Glomerular visceral epithelial cell (primary cell): ENCODE data around the gene PCSK4.
"Not testable (repeated sequence)": the region's sequence is repeated elsewhere in the genome, so short reads cannot be mapped to it uniquely, and the experiment has no call there.

Source experiments
- DNase-seq: peaks from one replicate; pipeline ENCODE4 v3.0.0-alpha.2; 2016; ENCODE audit errors: extremely low spot score

Gene PCSK4

DNA sequence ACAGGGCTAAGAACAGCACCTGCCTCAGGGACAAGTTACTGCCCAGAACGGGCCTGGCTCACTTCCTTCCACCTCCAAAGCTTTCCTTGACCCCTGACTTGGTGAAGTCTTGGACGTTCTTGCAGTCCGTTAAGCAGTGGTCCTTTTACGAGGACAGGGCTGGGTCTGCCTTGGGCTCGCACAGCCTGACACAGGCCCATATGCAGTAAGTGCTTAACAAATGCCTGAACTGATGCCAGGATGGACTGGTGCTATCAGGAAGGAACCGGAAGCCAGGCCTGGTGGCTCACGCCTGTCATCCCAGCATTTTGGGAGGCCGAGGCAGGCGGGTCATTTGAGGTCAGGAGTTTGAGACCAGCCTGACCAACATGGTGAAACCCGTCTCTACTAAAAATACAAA, 31.9 kb upstream of the PCSK4 start:
- DNase-seq: no peak

DNA sequence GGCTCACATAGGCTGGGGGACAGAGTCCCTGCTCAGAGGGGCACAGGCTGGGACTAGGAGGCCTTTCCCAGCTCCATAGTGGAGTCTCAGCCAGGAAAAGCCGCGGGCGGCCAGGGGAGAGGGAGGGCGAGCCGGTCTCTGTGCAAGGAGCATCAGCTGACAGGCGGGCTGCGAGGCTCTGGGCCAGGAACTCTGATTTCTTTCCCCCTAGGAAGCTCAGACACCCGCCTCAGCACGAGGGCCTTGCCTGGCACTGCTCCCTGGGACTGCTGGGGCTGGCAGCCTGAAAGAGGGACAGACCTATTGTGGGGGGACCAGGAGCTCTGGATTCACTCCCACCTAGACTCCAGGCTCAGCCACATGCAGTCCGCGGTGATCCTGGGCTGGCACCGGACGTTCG, 31.5 kb upstream of the PCSK4 start:
- no peak for DNase-seq

DNA sequence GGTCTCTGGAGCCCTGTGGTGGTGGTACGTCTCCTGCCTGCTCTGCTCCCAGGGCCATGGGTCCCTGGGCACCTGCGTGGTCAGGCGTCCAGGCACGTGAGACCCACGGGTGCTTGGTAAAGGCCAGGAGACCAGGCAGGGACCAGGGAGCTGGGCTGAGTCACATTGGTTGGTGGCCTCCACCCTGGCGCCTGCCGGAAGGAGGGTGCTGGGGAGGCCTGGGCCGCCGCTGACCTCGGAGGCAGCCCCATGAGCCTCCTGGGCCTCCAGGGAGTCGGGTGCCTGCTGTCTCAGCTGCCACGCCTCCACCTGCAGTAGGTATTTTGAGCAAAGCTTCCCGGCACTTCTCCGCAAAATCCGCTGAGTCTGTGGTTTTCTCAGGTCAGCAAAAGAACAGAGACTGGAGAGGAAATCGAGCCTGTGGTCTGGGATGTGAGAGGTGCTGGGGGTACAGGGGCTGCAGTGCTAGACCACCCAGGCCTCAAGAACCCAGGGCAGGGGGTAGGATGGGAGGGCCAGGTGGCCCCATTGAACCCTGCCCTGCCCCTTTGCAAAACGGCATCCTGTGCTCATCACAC, 30.1 kb upstream of the PCSK4 start:
- DNase-seq: no peak

DNA sequence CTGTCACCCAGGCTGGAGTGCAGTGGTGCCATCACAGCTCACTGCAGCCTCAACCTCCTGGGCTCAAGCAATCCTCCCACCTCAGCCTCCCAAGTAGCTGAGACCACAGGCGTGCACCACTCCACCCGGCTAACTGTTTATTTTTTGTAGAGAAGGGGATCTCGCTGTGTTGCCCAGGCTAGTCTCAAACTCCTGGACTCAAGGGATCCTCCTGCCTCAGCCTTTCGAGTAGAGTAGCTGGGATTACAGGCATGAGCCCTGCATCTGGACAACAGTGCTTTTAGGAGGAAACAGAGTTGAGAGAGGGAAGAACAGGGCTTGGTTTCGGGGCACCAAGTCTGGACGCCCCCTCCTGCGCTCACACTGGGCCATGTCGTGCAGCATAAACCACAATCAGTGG, 29.7 kb upstream of the PCSK4 start:
- not testable (repeated sequence) for DNase-seq

DNA sequence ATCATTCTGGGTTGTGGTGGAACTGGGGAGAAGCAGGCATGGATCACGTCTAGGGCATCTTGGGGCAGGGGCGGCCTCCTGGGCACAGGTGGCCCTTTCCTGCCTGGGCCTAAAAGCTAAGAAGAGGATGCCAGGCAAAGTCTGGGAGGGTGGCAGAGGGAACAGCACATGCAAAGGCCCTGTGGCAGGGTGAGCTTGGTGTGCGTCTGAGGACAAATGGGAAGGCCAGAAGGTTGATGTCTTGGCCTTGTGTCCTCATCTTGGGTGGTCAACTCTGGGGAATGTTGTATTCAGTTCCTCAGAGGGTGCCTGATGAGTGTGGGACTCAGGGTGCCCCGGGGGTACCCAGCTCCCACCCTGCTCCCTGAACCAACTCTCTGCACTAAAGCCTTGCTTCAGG, 28.3 kb upstream of the PCSK4 start:
- no peak for DNase-seq

DNA sequence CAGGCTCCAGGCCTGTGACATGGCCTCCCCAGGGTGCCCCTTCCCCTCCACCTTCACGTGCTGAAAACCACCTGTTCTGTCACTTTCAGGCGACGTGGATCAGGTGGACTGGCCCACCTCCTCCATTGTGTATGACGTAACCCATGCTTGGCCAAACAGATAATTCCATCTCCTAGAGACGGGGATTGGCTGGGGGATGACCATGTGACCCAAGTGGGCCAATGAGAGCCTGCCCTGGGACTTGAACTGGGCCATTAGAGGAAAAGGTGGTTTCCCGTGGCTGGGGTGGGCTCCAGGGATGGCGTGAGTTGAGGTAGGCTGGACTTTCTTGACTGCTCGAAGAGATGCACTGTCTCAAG, 26.2 kb upstream of the PCSK4 start:
- no peak for DNase-seq

DNA sequence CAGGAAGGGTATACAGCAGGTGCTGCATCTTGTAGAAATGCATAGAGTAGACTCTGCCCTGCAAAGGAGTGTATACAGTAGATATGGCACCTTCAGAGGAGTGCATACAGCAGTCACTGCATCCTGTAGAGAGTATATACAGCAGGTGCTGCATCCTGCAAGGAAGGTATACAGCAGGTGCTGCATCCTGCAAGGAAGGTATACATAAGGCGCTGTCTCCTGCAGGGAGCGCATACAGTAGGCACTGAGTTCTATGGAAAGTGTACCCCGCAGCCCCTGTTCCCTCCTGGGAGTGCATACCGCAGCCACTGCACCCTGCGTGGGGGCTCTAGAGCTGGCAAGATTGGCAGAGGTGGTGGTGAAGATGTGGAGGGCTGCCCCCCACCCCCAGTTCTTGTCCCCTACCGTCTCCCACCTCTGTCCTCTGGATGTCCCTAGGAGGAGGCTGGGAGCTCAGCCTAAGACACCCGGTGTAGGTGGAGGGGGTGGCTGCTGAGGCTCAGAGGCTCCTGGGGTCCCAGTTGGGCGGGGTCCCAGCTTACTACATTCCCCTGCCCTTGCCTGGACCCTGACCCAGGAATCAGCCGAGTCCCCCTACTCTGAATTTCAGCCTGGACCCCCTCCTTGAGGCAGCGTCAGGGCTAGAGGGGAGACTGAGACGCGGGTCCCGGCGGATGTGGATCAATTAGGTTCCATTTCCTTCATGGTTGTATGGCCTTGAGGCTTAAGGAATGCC, 25.0 kb upstream of the PCSK4 start:
- DNase-seq: no peak

DNA sequence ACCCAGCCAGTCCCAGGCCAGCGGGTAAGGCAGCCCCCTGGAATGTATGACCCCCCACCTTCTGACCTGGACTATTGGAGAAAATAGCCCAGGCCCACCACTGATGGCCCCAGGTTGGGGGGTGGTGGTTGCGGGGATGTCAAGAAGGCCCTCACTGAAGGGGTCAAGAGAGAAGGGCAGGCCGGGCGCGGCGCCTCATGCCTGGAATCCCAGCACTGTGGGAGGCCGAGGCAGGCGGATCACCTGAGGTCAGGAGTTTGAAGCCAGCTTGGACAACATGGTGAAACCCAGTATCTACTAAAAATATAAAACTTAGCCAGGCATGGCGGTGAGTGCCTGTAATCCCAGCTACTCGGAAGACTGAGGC, 24.1 kb upstream of the PCSK4 start:
- DNase-seq: no peak

DNA sequence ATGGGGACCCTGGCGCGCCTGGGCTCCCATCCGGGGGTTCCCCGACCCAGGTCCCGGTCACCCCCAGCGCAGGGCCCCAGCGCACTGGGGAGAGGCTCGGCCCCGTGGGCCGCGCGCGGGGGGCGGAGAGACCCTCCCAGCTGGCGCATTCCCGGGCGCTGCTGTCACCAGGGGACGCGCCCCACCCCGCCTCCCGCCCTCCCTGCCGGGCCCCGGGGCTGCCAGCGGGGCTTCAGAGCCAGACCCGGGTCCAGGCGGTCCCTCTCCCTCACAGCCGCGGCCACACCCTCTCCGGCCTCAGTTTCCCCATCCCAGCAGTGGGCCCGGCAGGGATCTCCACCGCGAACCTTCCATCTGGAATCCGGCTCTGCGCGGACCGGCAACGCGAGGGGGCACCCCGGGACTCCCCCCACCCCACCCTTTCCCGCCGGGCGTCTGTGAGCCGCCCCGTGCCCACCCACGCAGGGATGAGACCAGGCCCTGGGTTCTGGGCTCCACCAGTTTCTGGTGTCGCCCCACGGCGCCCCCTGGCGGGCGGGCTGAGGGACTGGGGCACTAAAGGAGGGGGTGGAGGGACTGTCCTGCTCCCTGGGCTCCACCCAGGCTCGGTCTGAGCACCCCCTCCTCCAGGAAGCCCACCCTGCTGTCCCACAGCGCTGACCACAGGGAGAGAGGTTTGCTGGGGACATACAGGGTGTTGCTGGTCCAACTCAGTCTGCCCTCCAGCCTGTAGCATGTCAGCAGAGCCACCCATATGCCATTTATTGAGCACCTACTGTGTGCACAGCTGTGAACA, 23.5 kb upstream of the PCSK4 start:
- DNase-seq: peak; percentile 59

DNA sequence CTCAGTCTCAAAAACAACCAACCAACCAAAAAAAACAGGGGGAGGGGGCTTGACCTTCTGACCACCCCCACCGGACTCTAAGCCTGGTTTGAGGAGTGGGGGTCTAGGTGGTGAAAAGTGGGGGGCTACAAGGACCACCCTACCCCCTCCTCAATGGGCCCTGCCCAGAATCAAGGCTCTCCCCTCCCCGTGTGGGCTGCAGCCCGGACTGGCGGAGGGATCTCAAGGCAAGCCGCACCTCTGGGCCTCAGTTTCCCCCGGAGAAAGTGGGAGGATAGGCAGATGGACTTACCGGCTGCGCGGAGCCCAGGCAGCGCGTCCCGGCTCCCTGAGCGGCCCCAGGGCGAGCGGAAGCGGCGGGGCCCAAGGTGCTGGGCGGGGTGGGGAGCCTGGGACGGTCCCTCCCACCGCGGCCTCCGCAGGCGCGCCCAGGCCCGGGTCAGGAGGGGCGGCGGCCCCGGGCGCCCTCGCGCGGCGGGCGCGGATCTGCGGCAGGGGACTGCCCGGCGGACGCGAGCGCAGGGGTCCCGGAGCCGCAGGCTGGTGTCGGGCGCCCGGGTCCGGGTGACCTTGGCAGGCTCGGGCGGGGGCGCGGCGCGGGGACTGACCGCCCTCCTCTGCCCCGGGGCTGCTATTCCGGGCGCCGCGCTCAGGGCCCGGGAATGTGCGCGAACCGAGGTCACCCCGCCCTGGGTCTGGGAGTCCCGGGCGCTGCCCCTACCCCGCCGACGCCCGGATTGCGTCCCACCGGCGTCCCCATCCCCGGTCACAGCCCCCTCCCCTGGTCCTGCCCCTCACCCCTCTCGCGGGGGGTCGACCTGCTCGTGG, 22.7 kb upstream of the PCSK4 start, which contains the start of gene ADAMTSL5:
Gene ADAMTSL5 (minus strand): TSS at position 349 of the 828 bp plus-strand sequence. CDS start 2,076 bp downstream, outside the sequence.
- peak; percentile 77 for DNase-seq

DNA sequence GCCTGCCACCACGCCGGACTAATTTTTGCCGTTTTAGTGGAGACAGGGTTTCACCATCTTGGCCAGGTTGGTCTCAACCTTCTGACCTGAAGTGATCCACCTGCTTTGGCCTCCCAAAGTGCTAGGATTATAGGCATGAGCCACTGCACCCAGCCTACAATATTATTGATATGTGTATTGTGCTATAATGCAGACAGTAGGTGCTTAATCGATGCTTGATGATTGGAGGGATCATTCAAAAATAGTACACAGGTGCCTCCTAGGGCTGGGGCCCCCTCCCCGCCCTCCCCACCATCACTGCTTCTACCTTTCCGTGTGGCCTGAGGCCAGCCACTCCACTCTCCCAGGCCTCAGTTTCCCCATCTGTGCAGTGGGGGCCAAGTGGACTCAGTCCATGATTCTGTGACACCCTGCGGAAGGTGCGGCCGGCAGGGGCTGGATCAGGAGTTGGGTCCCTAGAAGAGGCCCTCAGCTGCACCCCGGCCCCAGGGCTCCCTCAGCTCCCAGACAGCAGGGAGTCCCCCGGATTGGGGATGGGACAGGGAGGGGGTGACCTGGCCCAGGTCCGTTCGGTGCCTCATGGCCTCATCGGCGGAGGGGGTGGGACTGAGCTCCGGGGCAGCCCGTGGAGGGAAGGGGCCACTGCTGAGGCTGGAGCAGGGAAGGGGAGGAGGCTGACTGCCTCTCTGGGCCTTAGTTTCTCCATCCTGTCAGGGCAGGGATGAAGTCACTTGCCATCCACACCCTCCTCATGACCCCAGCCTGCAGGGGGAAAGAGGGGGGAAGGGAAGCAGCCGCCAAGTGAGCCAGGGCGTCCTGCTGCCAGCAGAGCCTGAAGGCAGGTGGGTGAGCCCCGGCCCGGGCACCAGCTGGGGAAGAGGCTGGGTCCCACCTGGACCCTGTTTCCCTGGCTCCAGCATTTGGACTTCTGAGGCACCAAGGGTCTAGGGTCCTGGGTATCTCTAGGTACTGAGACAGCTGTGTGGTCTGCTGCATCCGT, 21.5 kb upstream of the PCSK4 start:
- no peak for DNase-seq

DNA sequence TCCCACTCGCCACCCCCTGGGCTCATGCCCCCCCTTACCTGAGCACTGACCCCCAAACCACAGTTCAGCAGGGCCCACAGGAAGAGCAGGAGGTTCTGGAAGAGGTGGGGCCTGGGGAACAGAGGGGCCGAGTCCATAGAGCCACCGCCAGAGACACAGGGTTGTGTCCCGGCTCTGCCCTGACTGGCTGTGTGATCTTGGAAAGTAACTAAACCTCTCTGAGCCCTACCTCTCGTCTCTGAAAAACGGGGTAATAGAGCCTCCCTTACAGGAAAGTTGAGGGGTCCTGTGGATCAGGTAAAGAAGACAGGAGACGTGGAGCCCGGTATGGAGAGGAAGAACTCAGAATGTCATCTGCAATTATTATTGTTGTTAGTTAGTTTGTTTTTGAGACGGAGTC, 20.7 kb upstream of the PCSK4 start:
- DNase-seq: no peak

DNA sequence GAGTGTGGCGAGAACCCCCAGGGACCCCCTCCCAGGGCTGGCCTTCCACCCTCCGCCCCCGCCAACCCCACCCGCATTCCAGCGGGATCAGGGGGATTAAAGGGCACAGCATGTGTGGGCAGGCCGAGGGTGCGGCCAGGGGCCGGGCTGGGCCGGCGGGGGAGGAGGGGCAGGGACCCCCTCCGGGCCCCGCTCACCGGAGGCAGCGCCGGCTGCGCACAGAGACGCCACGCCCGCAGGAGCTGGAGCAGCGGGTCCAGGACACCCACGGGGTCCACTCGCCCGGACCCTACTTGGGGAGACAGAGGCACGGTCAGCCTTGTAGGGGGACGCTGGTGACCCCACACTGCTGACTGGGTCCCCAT, 20.3 kb upstream of the PCSK4 start:
- no peak for DNase-seq

DNA sequence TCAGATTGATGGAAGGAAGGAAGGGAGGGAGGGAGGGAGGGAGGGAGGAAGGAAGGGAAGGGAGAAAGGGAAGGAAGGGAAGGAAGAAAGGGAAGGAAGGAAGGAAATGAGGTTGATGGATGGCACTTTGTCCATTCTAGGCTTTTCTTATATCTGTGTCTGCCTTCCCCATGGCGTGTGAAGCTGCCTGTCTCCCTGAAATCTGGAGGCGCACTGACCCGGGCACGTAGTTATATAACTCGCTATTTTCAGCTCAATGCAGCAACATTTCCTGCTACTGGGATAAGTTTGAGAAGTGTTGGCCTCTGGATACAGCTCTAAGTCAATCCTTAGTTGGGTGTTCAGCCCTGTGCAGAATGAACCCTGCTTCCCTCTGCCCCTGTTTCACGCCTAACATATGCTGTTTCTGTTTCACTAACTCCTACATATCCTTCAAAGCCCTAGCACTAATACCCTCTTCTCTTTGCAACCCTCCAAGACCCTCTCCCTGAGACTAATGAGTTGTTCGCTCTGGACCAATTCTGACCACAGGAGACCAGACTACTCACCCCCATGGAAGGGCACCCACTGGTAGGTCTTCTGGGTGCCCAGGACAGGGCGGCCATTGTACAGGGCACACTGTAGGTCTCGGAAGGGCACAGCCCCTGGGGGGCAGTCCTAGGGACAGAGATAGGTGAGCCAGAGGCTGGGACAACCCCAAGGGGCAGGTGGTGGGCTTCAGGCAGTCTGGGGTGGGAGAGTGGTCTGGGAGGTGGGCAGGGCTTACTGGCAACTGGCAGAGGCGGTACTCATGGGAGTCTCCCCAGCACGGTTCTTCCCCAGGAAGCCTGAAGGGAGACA, 19.7 kb upstream of the PCSK4 start:
- no peak for DNase-seq

DNA sequence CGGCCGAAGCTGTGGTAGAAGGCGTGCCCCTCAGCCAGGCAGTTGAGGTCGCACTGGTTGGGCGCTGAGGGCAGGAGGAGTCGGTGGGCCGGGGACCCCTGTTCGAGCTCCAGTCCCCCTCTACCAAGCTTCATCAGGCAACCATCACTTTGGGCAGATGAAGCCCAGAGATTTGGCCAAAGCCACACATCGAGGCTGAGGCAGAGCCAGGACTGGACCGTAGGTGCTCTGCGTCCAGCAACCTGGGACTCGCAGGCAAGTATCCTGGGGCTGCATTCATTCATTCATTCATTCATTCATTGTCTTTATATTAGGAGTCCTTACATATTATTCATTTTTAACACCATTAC, 18.3 kb upstream of the PCSK4 start:
- DNase-seq: no peak

DNA sequence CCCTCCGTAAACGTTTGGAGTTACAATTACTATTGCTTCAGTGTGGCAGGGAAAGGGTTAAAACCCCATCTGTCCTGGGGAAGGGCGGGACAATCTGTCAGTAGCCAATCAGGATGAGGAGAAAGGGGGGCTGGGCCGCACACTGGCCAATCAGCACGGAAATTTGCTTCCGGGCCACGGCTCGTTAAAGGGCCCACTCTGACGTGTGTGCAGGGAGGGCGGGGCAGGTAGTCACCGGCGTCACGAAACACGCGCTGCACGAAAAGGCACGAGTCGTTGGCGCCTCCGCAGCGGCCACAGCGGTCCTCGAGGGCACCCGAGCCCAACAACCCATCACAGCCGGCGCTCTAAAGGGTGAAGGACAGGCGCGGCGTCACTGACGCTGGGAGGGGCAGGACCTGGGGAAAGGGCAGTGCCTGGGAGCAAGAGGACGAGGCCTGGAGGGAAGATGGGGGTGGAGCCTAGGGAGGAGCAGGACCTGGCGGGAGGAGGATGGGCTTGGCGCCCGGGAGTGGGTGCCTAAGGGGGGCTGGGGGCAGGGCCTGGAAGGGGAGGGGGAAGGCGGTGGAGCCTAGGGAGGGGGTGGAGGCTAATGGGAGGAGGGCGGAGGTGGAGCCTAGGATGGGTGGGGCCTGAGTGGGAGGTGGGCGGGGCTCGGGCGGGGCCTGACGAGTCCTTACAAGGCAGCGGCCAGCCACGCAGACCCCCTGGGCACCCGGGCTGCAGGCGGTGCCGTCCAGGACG, 17.8 kb upstream of the PCSK4 start:
- peak; percentile 76 for DNase-seq

DNA sequence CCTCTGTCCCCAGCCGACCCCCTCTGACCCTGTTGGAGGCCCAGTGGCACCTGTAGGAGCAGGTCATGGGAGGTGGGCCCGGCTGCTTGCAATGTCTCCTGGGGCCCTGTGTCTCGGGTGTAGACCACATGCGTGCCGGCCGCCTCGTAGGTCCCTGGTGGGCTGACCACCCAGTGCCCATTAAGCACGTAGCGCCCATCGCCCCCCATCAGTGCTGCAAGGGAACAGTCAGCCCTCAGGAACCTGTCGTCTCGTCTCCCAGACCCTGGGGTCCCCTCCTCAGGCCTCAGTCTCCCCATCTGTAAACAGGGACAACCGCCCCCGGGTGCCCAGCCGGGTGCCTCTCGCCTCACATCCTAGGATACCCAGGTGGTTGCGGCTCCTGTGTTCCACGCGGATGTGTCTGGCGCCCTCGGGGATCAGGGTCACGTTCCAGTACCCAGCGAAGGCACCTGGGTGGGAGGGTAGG, 17.1 kb upstream of the PCSK4 start:
- DNase-seq: no peak

DNA sequence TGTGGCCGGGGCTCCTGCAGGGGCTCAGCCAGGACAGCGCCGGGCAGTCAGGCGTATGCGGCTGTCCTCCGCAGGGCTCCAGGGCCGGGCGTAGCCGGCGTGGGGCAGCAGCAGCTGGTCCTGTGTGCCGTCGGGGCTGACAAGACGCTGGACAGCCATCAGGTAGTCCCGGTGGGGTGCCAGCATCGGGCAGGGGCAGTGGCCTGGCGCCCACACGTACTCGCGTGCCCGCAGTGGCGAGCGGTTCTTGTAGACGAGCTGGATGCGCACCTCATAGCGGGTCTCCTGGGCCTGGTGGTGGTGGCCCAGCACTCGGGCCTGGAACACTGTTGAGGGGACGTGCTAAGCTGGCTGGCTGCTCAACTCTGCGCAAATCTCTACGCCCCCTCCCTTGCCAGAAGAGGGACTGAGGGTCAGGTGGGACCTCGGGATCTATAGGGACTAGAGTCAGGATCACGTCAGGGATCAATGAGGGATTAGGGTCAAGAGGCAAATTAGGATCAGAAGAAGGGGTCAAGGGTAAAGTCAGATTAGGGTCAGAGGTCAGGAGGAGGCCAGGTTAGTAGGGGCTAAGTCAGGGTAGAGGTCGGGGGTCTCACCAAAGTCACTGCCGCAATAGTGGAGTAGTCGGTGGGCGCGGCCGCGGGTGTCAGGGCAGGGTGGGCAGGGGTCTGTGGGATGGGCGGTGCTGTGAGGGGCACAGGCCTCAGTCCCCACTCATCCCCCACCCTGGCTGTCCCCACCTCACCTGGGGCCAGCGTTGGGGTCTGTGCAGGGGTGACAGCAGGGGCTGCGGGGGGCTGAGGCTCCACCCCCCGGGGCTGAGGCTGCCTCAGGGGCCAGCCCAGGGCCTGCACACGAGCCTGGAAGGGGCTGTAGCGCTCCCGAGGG, 16.1 kb upstream of the PCSK4 start:
- DNase-seq: no peak
